IMR-90 (cell line): ENCODE results near the gene PNKD. TPM values are rescaled to one million over a fixed set of nuclear protein-coding genes. Genes with fewer than 3 reads are reported as not detected.
A peak's percentile ranks its signal among the peaks of the same experiment; 100 is the strongest.

ENCODE experiments used
- ATAC-seq: fragments of 200-7000 bp; cut with Tn5 transposase; 2 replicates; pipeline ENCODE4 v1.9.1; 2020; ENCODE audit warnings: low read depth, mild to moderate bottlenecking, moderate library complexity
- BruUV-seq: library from RNA; stranded (reverse); fragments of 400-500 nt; replicated peaks from 2 replicates; lab custom pipeline; 2021; lab: Mats Ljungman, UMichigan
- CTCF ChIA-PET: fragments of 300-600 bp; formaldehyde crosslinking; extraction: SDS; loops from one replicate; lab custom pipeline; 2021; ENCODE audit warnings: antibody characterized with exemption; lab: Yijun Ruan, JAX
- POLR2A ChIA-PET: fragments of 300-600 bp; sonication (Branson Sonifier 250); formaldehyde crosslinking; loops from one replicate; lab custom pipeline; 2022; ENCODE audit warnings: antibody characterized with exemption; ENCODE audit not compliant: unreplicated experiment; lab: Charles Lee
- DNase-seq: peaks from one replicate; pipeline ENCODE4 v3.0.0; 2013
- H2AFZ ChIP-seq: replicated peaks from 2 replicates; pipeline ENCODE3; 2013; ENCODE audit warnings: low read length, mild to moderate bottlenecking; ENCODE audit not compliant: poor library complexity
- H2AK5ac ChIP-seq: 2 replicates; pipeline ENCODE4 v1.6.1; 2013; ENCODE audit warnings: low read depth, low read length, inconsistent platforms
- H2AK9ac ChIP-seq: replicated peaks from 2 replicates; pipeline ENCODE3; 2013; ENCODE audit warnings: mild to moderate bottlenecking, low read depth, low read length, moderate library complexity; ENCODE audit not compliant: poor library complexity
- H2BK120ac ChIP-seq: 2 replicates; pipeline ENCODE4 v1.6.1; 2013; ENCODE audit warnings: low read depth, low read length, inconsistent platforms
- H2BK15ac ChIP-seq: 3 replicates; pipeline ENCODE4 v1.6.1; 2013; ENCODE audit warnings: low read depth, low read length, inconsistent platforms
- H2BK20ac ChIP-seq: 2 replicates; pipeline ENCODE4 v1.6.1; 2013; ENCODE audit warnings: low read depth, mild to moderate bottlenecking, inconsistent platforms, low read length, moderate library complexity
- H2BK5ac ChIP-seq: 2 replicates; pipeline ENCODE4 v1.6.1; 2013; ENCODE audit warnings: mild to moderate bottlenecking, low read depth, low read length, inconsistent platforms; ENCODE audit not compliant: poor library complexity, severe bottlenecking
- H3K14ac ChIP-seq: replicated peaks from 2 replicates; pipeline ENCODE4 v1.6.1; 2013; ENCODE audit warnings: low read depth, low read length, inconsistent platforms
- H3K18ac ChIP-seq: 2 replicates; pipeline ENCODE4 v1.6.1; 2013; ENCODE audit warnings: low read depth, low read length, control low read depth
- H3K23ac ChIP-seq: 2 replicates; pipeline ENCODE4 v1.6.1; 2013; ENCODE audit warnings: low read depth, low read length, inconsistent platforms
- H3K27ac ChIP-seq: 2 replicates; pipeline ENCODE4 v1.5.1; 2013; ENCODE audit warnings: mild to moderate bottlenecking, control low read depth, low read length; ENCODE audit not compliant: insufficient read depth
- H3K27me3 ChIP-seq: 2 replicates; pipeline ENCODE4 v1.6.1; 2013; ENCODE audit warnings: low read length; ENCODE audit not compliant: control insufficient read depth, insufficient read depth
- H3K36me3 ChIP-seq: 2 replicates; pipeline ENCODE4 v1.6.1; 2013; ENCODE audit warnings: low read length, mixed read lengths; ENCODE audit not compliant: control insufficient read depth, insufficient read depth
- H3K4ac ChIP-seq: 2 replicates; pipeline ENCODE4 v1.6.1; 2013; ENCODE audit warnings: low read depth, low read length, inconsistent platforms
- H3K4me1 ChIP-seq: 2 replicates; pipeline ENCODE4 v1.6.1; 2013; ENCODE audit warnings: low read length, mixed read lengths; ENCODE audit not compliant: control insufficient read depth, insufficient read depth
- H3K4me2 ChIP-seq: 2 replicates; pipeline ENCODE4 v1.6.1; 2013; ENCODE audit warnings: low read depth, mild to moderate bottlenecking, control low read depth, low read length, moderate library complexity
- H3K4me3 ChIP-seq: 2 replicates; pipeline ENCODE4 v1.5.1; 2013; ENCODE audit warnings: low read depth, mild to moderate bottlenecking, control low read depth, low read length, moderate library complexity; ENCODE audit not compliant: insufficient read depth
- H3K56ac ChIP-seq: 2 replicates; pipeline ENCODE4 v1.6.1; 2013; ENCODE audit warnings: low read length, inconsistent platforms; ENCODE audit not compliant: insufficient read depth; ENCODE audit errors: extremely low read depth
- H3K79me1 ChIP-seq, 2 experiments: 2 replicates each; pipeline ENCODE4 v1.6.1; 2013; ENCODE audit warnings: low read length in 2 of 2, inconsistent platforms in 1 of 2, low read depth in 1 of 2
- H3K9ac ChIP-seq: 2 replicates; pipeline ENCODE4 v1.6.1; 2013; ENCODE audit warnings: low read depth, low read length, control low read depth
- H3K9me1 ChIP-seq: 2 replicates; pipeline ENCODE4 v1.6.1; 2013; ENCODE audit warnings: low read length, inconsistent platforms; ENCODE audit not compliant: insufficient read depth
- H3K9me3 ChIP-seq: 2 replicates; pipeline ENCODE4 v1.6.1; 2013; ENCODE audit warnings: low read length; ENCODE audit not compliant: control insufficient read depth, insufficient read depth
- H4K20me1 ChIP-seq: 2 replicates; pipeline ENCODE4 v1.6.1; 2013; ENCODE audit warnings: low read length, inconsistent platforms; ENCODE audit not compliant: insufficient read depth
- H4K5ac ChIP-seq: 2 replicates; pipeline ENCODE4 v1.6.1; 2013; ENCODE audit warnings: mild to moderate bottlenecking, low read depth, low read length, control low read depth
- H4K8ac ChIP-seq, 2 experiments: 2 replicates each; pipeline ENCODE4 v1.6.1; 2013; ENCODE audit warnings: low read depth in 2 of 2, low read length in 2 of 2, control low read depth in 1 of 2, inconsistent platforms in 1 of 2
- H4K91ac ChIP-seq: 2 replicates; pipeline ENCODE4 v1.6.1; 2013; ENCODE audit warnings: low read depth, low read length, inconsistent platforms; ENCODE audit not compliant: insufficient read depth
- BHLHE40 ChIP-seq: fragments of 150-350 bp; IDR thresholded peaks from 2 replicates; pipeline ENCODE4 v1.6.1; 2016; ENCODE audit warnings: mild to moderate bottlenecking, low read depth, low read length
- CEBPB ChIP-seq: IDR thresholded peaks from 2 replicates; pipeline ENCODE4 v1.6.1; 2012; ENCODE audit warnings: low read depth, low read length, improper control_type of control experiment
- CHD1 ChIP-seq: IDR thresholded peaks from 2 replicates; pipeline ENCODE4 v1.6.1; 2012; ENCODE audit warnings: low read depth, low read length, improper control_type of control experiment
- FOS ChIP-seq: fragments of 150-350 bp; IDR thresholded peaks from 2 replicates; pipeline ENCODE4 v1.6.1; 2016; ENCODE audit warnings: low read depth, low read length
- MAFK ChIP-seq: IDR thresholded peaks from 2 replicates; pipeline ENCODE4 v1.6.1; 2012; ENCODE audit warnings: low read depth, low read length, improper control_type of control experiment
- MXI1 ChIP-seq: IDR thresholded peaks from 2 replicates; pipeline ENCODE4 v1.6.1; 2012; ENCODE audit warnings: low read depth, mild to moderate bottlenecking, low read length, moderate library complexity, borderline replicate concordance
- NFE2L2 ChIP-seq: fragments of 150-350 bp; IDR thresholded peaks from 2 replicates; pipeline ENCODE4 v1.6.1; 2016; ENCODE audit warnings: low read depth, mild to moderate bottlenecking, low read length
- RAD21 ChIP-seq: IDR thresholded peaks from 2 replicates; pipeline ENCODE4 v1.6.1; 2012; ENCODE audit warnings: low read length, improper control_type of control experiment
- RCOR1 ChIP-seq: IDR thresholded peaks from 2 replicates; pipeline ENCODE4 v1.6.1; 2012; ENCODE audit warnings: mild to moderate bottlenecking, low read length, improper control_type of control experiment; ENCODE audit not compliant: insufficient replicate concordance
- RFX5 ChIP-seq: IDR thresholded peaks from 2 replicates; pipeline ENCODE4 v1.8.0; 2012; ENCODE audit warnings: low read depth, mild to moderate bottlenecking, low read length, moderate library complexity
- SMC3 ChIP-seq: fragments of 150-350 bp; IDR thresholded peaks from 2 replicates; pipeline ENCODE4 v1.6.1; 2016; ENCODE audit warnings: low read depth, mild to moderate bottlenecking, antibody characterized with exemption, low read length, moderate library complexity
- WGBS, 2 experiments: methylation state at CpG; one replicate each; pipeline versions ENCODE4 v1.1.5 to v1.1.7; 2013; ENCODE audit warnings: missing lambda C conversion rate in 2 of 2; ENCODE audit not compliant: insufficient read length in 1 of 2; ENCODE audit errors: extremely low coverage in 2 of 2; 5-methylcytosine and 5-hydroxymethylcytosine counted together
- dilution Hi-C: fragments of 300-500 bp; cut with HindIII; formaldehyde crosslinking; loops from one replicate; pipeline ENCODE4 v1.14.3; 2018; ENCODE audit warnings: low sequenced_read_pairs; ENCODE audit not compliant: unreplicated experiment
- in situ Hi-C: fragments of 300-500 bp; cut with MboI; formaldehyde crosslinking; loops from 3 replicates; pipeline ENCODE4 v1.14.3; 2019; ENCODE audit warnings: low sequenced_read_pairs, inconsistent platforms, mixed read lengths
- intact Hi-C: fragments of 100-400 bp; cut with micrococcal nuclease; formaldehyde crosslinking; loops from 2 replicates; pipeline ENCODE4 v1.10.0; 2022
- polyA plus RNA-seq, 3 experiments: library from polyadenylated mRNA; depleted of rRNA; stranded (reverse); fragments of >200 nt; gene quantifications; 2 replicates each; pipeline ENCODE4 v1.2.3, GENCODE V29; 2012; ENCODE audit warnings: low replicate concordance in 1 of 3
- total RNA-seq: library from RNA; depleted of rRNA; stranded (reverse); fragments of >200 nt; gene quantifications from 2 replicates; pipeline ENCODE4 v1.2.3, GENCODE V29; 2012
- TF ChIP-seq, protein P1 (sequence below): fragments of 150-350 bp; IDR thresholded peaks from 2 replicates; pipeline ENCODE4 v1.6.1; 2017; ENCODE audit warnings: mild to moderate bottlenecking, antibody characterized with exemption, low read length, low read depth
- TF ChIP-seq, protein P2 (sequence below): conservative IDR thresholded peaks from 2 replicates; pipeline ENCODE4 v1.5.1; 2012; ENCODE audit warnings: mild to moderate bottlenecking, low read depth, low read length, improper control_type of control experiment
- TF ChIP-seq, protein P3 (sequence below): fragments of 150-350 bp; IDR thresholded peaks from 2 replicates; pipeline ENCODE4 v1.6.1; 2016; ENCODE audit warnings: low read depth, mild to moderate bottlenecking, low read length, moderate library complexity, borderline replicate concordance

The PNKD gene
- total and polyA plus RNA-seq, 2 of the 4 experiments (the other 2 are of a cell fraction), result 19.2 to 68.5 TPM

DNA sequence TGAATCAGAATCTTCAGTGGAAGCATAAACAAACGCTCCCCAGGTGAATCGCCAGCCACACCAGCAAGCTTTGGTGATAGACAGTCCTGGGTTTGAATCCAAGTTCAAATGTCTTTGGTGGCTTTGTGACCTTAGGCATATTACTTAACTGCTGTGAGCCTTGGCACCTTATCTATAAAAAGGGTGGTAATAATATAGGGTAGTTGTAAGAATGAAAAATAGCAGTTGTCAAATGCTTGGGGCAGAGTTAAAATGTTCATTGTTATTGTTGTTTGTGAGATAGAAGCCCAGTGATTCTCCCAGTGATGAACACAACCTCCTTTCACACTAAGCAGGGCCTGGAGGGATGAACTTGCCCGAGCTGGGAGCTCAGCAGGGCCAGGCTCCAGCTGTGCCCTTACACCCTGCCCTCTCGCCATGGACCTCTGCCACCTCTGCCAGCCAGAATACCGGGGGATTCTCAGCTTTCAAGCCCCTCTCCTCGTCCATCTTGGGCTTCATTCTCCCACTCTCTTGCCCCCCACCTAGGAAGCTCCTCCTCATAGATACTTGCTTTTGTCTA lies 28.1 kb downstream of the PNKD start:
- Histone ChIP-seq H4K91ac (peak overlapping the region; percentile 31), H3K27ac (no peak overlapping the region), H2BK20ac (peak overlapping the region; percentile 23; the same call in 1 of the 2 replicates), H3K4ac (peak overlapping the region; percentile 96), H2AK9ac (peak overlapping the region; percentile 91), H4K20me1 (no peaks in the 10 kb centered on the region), H4K8ac (peak overlapping the region; percentile 89 to 95; a peak in 3 of 4 replicates), H3K4me3 (no peak overlapping the region), H2BK15ac (peak overlapping the region; percentile 99; the same call in 2 of the 3 replicates), H2AK5ac (peak overlapping the region; percentile 96; the same call in 1 of the 2 replicates), H3K56ac (no peak overlapping the region), H3K36me3 (no peaks in the 10 kb centered on the region), H2BK120ac (peak overlapping the region; percentile 87), H3K27me3 (no peaks in the 10 kb centered on the region), H3K79me1 (no peaks in the 10 kb centered on the region), H4K5ac (peak overlapping the region; percentile 43; the same call in 1 of the 2 replicates), H3K9ac (no peak overlapping the region), H3K14ac (peak overlapping the region; percentile 79), H2AFZ (peak overlapping the region; percentile 93), H3K9me3 (no peaks in the 10 kb centered on the region), H3K9me1 (peaks cover 5% of the 10 kb centered on the region), H3K18ac (peak overlapping the region; percentile 53; the same call in 1 of the 2 replicates), H2BK5ac (peak overlapping the region; percentile 88), H3K4me2 (no peak overlapping the region), H3K4me1 (peaks cover 4% of the 10 kb centered on the region; the same call in 1 of the 2 replicates), H3K23ac (no peak overlapping the region)
- in situ Hi-C loops (no loop called here), dilution Hi-C loops (no loop called here), intact Hi-C loops (no loop called here)
- 58% methylated on average over 4 of the region's 6 CpGs; no CpG with 5 or more reads in 1 of the 2 experiments for WGBS, 2 experiments
- CTCF ChIA-PET, result interaction anchor here (1.1 to 1.3 kb wide), 2 partner anchors 28 to 58 kb away, joined by 3 read pairs; partner anchors contain the start of genes CATIP and PNKD
- ATAC-seq (no peak), DNase-seq (no peak)
- no peak for TF ChIP-seq RFX5
- TF ChIP-seq, protein P1, sequence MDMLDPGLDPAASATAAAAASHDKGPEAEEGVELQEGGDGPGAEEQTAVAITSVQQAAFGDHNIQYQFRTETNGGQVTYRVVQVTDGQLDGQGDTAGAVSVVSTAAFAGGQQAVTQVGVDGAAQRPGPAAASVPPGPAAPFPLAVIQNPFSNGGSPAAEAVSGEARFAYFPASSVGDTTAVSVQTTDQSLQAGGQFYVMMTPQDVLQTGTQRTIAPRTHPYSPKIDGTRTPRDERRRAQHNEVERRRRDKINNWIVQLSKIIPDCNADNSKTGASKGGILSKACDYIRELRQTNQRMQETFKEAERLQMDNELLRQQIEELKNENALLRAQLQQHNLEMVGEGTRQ, result no peak
- no peak for TF ChIP-seq RAD21
- no peak for TF ChIP-seq CHD1
- TF ChIP-seq SMC3, result no peak
- no peak for TF ChIP-seq MXI1
- no peak for TF ChIP-seq FOS
- TF ChIP-seq CEBPB, result no peak
- TF ChIP-seq NFE2L2, result no peak
- TF ChIP-seq MAFK, result no peak
- no peak for TF ChIP-seq BHLHE40
- TF ChIP-seq, protein P2, sequence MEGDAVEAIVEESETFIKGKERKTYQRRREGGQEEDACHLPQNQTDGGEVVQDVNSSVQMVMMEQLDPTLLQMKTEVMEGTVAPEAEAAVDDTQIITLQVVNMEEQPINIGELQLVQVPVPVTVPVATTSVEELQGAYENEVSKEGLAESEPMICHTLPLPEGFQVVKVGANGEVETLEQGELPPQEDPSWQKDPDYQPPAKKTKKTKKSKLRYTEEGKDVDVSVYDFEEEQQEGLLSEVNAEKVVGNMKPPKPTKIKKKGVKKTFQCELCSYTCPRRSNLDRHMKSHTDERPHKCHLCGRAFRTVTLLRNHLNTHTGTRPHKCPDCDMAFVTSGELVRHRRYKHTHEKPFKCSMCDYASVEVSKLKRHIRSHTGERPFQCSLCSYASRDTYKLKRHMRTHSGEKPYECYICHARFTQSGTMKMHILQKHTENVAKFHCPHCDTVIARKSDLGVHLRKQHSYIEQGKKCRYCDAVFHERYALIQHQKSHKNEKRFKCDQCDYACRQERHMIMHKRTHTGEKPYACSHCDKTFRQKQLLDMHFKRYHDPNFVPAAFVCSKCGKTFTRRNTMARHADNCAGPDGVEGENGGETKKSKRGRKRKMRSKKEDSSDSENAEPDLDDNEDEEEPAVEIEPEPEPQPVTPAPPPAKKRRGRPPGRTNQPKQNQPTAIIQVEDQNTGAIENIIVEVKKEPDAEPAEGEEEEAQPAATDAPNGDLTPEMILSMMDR, result no peak
- no peak for TF ChIP-seq RCOR1
- TF ChIP-seq, protein P3, sequence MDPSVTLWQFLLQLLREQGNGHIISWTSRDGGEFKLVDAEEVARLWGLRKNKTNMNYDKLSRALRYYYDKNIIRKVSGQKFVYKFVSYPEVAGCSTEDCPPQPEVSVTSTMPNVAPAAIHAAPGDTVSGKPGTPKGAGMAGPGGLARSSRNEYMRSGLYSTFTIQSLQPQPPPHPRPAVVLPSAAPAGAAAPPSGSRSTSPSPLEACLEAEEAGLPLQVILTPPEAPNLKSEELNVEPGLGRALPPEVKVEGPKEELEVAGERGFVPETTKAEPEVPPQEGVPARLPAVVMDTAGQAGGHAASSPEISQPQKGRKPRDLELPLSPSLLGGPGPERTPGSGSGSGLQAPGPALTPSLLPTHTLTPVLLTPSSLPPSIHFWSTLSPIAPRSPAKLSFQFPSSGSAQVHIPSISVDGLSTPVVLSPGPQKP, result no peak
- BruUV-seq, result no TSS peak
- POLR2A ChIA-PET, result interaction anchor here (0.6 kb wide), 1 partner anchor 71 kb away, joined by 3 read pairs; no protein-coding TSS in a partner anchor
